Naive thymus-derived CD8-positive, alpha-beta T cell (primary cell): ENCODE results near the gene STKLD1. TPM values are rescaled to one million over a fixed set of nuclear protein-coding genes. Genes with fewer than 3 reads are reported as not detected.

ENCODE experiments used
- polyA plus RNA-seq, 3 donors: library from polyadenylated mRNA; unstranded; fragments of 300-500 nt; fragmentation: Illumina TruSeq; gene quantifications; one replicate each; pipeline ENCODE4 v1.2.3, GENCODE V29; 2021
- total RNA-seq, 8 experiments: library from RNA in 2 of 8; stranded (reverse) in 2 of 8; gene quantifications; one replicate each; pipeline ENCODE4 v1.2.3 and lab custom pipeline; 2021 to 2026

Gene STKLD1
- total and polyA plus RNA-seq, 5 experiments from 2014 or later = 0.35 to 2.3 (median 1.3) TPM; not detected in 1

Other genes with a start within 250 kb of the STKLD1 start
- 1 to 10 TPM; 4.1 to 4.9 TPM for gene GBGT1, start 212.5 kb upstream of the STKLD1 start, total RNA-seq
- not detected for gene GBGT1, start 212.5 kb upstream of the STKLD1 start, polyA plus RNA-seq
- gene OBP2B, start 167.1 kb upstream of the STKLD1 start, total RNA-seq = not detected
- not detected for gene OBP2B, start 167.1 kb upstream of the STKLD1 start, polyA plus RNA-seq
- gene ABO, start 101.2 kb upstream of the STKLD1 start, total RNA-seq = not detected
- not detected for gene ABO, start 101.2 kb upstream of the STKLD1 start, polyA plus RNA-seq
- 10 to 100 TPM; 29.8 to 34.1 TPM for gene SURF6, start 40.2 kb upstream of the STKLD1 start, total RNA-seq
- 10 to 100 TPM in 2 of 3 donors, 1 to 10 TPM in 1; 4.9 to 16.9 (median 10.1) TPM for gene SURF6, start 40.2 kb upstream of the STKLD1 start, polyA plus RNA-seq
- gene MED22, start 28.2 kb upstream of the STKLD1 start, total RNA-seq = 10 to 100 TPM; 38.2 to 46.4 TPM
- 10 to 100 TPM; 10.3 to 20.6 (median 17.5) TPM for gene MED22, start 28.2 kb upstream of the STKLD1 start, polyA plus RNA-seq
- gene RPL7A, start 28.1 kb upstream of the STKLD1 start, total RNA-seq = 1,000 to 10,000 TPM; 2,300 to 2,355 TPM
- 1,000 to 10,000 TPM; 1,183 to 1,387 (median 1,313) TPM for gene RPL7A, start 28.1 kb upstream of the STKLD1 start, polyA plus RNA-seq
- 10 to 100 TPM; 58.7 to 59.5 TPM for gene SURF1, start 19.9 kb upstream of the STKLD1 start, total RNA-seq
- gene SURF1, start 19.9 kb upstream of the STKLD1 start, polyA plus RNA-seq = 100 to 1,000 TPM in 2 of 3 donors, 10 to 100 TPM in 1; 90.6 to 119 (median 112) TPM
- 10 to 100 TPM; 22.8 to 24.7 TPM for gene SURF2, start 19.8 kb upstream of the STKLD1 start, total RNA-seq
- 10 to 100 TPM; 39.8 to 52.0 (median 49.9) TPM for gene SURF2, start 19.8 kb upstream of the STKLD1 start, polyA plus RNA-seq
- gene SURF4, start 306 bp upstream of the STKLD1 start, total RNA-seq = 10 to 100 TPM; 68.7 to 70.0 TPM
- 100 to 1,000 TPM; 107 to 146 (median 122) TPM for gene SURF4, start 306 bp upstream of the STKLD1 start, polyA plus RNA-seq
- gene REXO4, start 41.6 kb downstream of the STKLD1 start, total RNA-seq = 10 to 100 TPM; 42.4 to 45.6 TPM
- 10 to 100 TPM; 15.9 to 30.5 (median 24.4) TPM for gene REXO4, start 41.6 kb downstream of the STKLD1 start, polyA plus RNA-seq
- 1 to 10 TPM; 3.8 to 4.0 TPM for gene ADAMTS13, start 46.0 kb downstream of the STKLD1 start, total RNA-seq
- gene ADAMTS13, start 46.0 kb downstream of the STKLD1 start, polyA plus RNA-seq = under 1 TPM; 0.10 to 0.99 (median 0.41) TPM
- gene CACFD1, start 83.6 kb downstream of the STKLD1 start, total RNA-seq = 1 to 10 TPM; 4.4 to 4.9 TPM
- gene CACFD1, start 83.6 kb downstream of the STKLD1 start, polyA plus RNA-seq = 1 to 10 TPM; 2.5 to 3.7 (median 3.5) TPM
- gene SLC2A6, start 102.7 kb downstream of the STKLD1 start, total RNA-seq = 1 to 10 TPM; 8.4 to 8.7 TPM
- gene SLC2A6, start 102.7 kb downstream of the STKLD1 start, polyA plus RNA-seq = 1 to 10 TPM; 4.0 to 6.0 (median 5.6) TPM
- gene MYMK, start 148.6 kb downstream of the STKLD1 start, total RNA-seq = not detected
- not detected for gene MYMK, start 148.6 kb downstream of the STKLD1 start, polyA plus RNA-seq
- gene ADAMTSL2, start 158.3 kb downstream of the STKLD1 start, total RNA-seq = under 1 TPM; 0.44 to 0.66 TPM
- gene ADAMTSL2, start 158.3 kb downstream of the STKLD1 start, polyA plus RNA-seq = under 1 TPM in 2 of 3 donors, not detected in 1; 0.03 to 0.14 TPM
- gene FAM163B, start 233.0 kb downstream of the STKLD1 start, total RNA-seq = not detected
- gene FAM163B, start 233.0 kb downstream of the STKLD1 start, polyA plus RNA-seq = not detected